Left ventricle myocardium inferior (tissue), 1 donor: Measurements from ENCODE around the gene ACADVL. TPM values are rescaled to one million over a fixed set of nuclear protein-coding genes. Genes with fewer than 3 reads are reported as not detected.

Experiments used
- DNase-seq: peaks from one replicate; pipeline ENCODE4 v3.0.0-alpha.2; 2020
- H3K27ac ChIP-seq: fragments of 200-600 bp; replicated peaks from 2 replicates; pipeline ENCODE4 v1.8.0; 2021
- H3K27me3 ChIP-seq: fragments of 200-600 bp; 2 replicates; pipeline ENCODE4 v1.8.0; 2021; ENCODE audit warnings: low read depth
- H3K36me3 ChIP-seq: fragments of 200-600 bp; 2 replicates; pipeline ENCODE4 v1.8.0; 2021
- H3K4me1 ChIP-seq: fragments of 200-600 bp; 2 replicates; pipeline ENCODE4 v1.8.0; 2021
- H3K4me3 ChIP-seq: fragments of 200-600 bp; 2 replicates; pipeline ENCODE4 v1.8.0; 2021; ENCODE audit warnings: mild to moderate bottlenecking, moderate library complexity
- H3K9me3 ChIP-seq: fragments of 200-600 bp; replicated peaks from 2 replicates; pipeline ENCODE4 v1.8.0; 2021
- intact Hi-C: fragments of 100-400 bp; cut with micrococcal nuclease; formaldehyde crosslinking; loops from one replicate; pipeline ENCODE4 v1.11.0; 2022
- total RNA-seq: library from RNA; stranded (reverse); fragmentation: NEBNext Ultra II Directional; extraction: Animal tissue kit (Norgen Biotek cat#: 25700); gene quantifications from one replicate; pipeline ENCODE4 v1.2.1, GENCODE V29; 2021
- TF ChIP-seq, protein P1 (sequence below): fragments of 200-600 bp; IDR thresholded peaks from 2 replicates; pipeline ENCODE4 v1.8.0; 2021; ENCODE audit warnings: antibody characterized with exemption, mild to moderate bottlenecking, borderline replicate concordance
- donor health status: DM: no; HTN: yes; CAD: no; lungs with severe emphysema.

ACADVL gene
- total RNA-seq, 1 donor from 2014 or later, result 1,845 TPM

DNA sequence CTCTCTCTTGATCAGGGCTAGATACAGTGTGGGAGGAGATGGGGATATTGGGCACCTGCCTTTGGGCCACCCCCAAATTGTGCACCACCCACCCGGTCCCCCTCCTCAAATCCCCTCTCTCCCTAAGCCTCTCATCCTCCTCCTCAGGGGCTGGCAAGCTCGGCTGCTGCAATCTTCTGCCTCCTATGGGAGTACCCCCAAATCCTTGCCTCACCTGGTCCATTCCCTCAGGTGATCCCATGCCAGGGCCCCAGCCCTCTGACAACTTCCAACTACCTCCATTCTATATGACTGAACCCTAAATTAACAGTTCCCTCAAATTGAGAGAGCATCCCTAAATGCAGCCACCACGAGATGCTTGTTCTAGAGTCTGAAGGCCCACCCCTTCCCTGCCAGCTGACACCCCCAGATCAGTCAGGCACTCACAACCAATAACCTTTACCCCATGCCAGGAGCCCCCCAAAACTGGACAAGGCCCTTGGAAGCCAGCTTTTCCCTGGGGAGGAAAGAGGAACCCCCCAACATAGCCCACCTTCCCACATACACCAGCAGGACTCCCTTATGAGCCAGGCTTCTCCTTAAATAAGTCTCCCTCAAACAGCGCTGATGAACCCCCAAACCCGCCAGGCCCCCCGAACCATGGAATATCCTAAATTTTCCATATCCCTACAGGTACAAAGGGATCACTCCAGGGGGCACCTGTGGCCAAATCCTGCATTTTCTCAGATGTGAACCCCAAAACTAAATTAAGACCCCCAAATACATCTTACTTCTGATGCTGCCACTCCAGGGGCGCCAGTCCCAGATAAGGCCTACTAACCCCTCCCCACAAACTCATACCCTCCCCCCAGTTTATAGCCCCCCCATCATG, 3.3 kb upstream of the ACADVL start:
- intact Hi-C loops, result no loop called here
- H3K36me3 ChIP-seq, result peaks cover 9% of the 10 kb centered on the region
- TF ChIP-seq, protein P1, sequence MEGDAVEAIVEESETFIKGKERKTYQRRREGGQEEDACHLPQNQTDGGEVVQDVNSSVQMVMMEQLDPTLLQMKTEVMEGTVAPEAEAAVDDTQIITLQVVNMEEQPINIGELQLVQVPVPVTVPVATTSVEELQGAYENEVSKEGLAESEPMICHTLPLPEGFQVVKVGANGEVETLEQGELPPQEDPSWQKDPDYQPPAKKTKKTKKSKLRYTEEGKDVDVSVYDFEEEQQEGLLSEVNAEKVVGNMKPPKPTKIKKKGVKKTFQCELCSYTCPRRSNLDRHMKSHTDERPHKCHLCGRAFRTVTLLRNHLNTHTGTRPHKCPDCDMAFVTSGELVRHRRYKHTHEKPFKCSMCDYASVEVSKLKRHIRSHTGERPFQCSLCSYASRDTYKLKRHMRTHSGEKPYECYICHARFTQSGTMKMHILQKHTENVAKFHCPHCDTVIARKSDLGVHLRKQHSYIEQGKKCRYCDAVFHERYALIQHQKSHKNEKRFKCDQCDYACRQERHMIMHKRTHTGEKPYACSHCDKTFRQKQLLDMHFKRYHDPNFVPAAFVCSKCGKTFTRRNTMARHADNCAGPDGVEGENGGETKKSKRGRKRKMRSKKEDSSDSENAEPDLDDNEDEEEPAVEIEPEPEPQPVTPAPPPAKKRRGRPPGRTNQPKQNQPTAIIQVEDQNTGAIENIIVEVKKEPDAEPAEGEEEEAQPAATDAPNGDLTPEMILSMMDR, result no peak
- DNase-seq, result no peak
- H3K9me3 ChIP-seq, result no peaks in the 10 kb centered on the region
- peak overlapping the region; percentile 98 for H3K27ac ChIP-seq
- no peaks in the 10 kb centered on the region for H3K27me3 ChIP-seq
- H3K4me3 ChIP-seq, result peak overlapping the region; percentile 81
- peaks cover 84% of the 10 kb centered on the region for H3K4me1 ChIP-seq

DNA sequence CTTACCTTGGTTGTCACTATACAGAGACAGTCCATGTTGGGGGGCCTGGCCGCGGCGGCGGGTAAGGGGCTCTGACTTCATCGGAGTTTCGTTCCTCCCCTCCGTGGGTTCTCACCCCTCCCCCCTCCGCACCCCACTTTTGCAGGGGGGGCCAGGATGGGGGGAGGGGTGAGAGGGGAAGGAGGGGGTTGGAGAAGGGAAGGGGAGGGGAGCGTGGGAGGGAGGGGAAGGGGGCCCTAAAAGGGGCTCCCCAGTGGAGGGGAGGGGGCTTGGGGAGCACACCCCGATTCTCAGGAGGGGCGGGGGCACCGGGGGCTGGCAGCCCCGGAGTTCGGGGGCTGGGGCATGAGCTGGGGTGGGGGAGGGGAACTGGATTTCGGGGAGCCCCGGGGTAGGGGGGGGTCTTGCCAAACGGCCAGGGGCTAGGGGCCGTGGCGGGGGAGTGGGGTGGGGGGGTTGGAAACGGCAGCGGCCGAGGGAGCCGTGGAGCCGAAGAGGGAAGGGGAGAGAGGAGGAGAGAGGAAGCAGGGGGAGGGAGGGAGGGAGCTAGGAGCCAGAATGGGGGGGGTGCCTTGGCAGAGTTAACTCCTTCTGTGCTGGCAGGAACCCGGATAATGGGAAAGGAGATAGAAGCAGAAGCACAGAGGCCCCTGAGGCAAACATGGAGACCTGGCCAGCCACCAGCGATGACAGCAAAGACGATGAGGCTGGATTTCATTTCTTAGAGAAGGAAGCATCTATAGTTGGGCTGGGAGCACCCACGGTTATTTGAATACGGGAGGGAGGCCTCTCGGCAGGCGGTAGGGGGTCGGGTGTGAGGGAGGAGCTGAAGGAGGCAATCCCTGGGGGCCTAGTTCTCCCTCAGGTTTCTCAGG, 2.4 kb upstream of the ACADVL start:
- intact Hi-C loops, result no loop called here
- H3K4me3 ChIP-seq, result peak overlapping the region; percentile 81
- H3K27me3 ChIP-seq, result no peaks in the 10 kb centered on the region
- H3K27ac ChIP-seq, result peak overlapping the region; percentile 98
- peaks cover 85% of the 10 kb centered on the region for H3K4me1 ChIP-seq
- peaks cover 18% of the 10 kb centered on the region for H3K36me3 ChIP-seq
- peak; percentile 60 for DNase-seq
- TF ChIP-seq, protein P1, result no peak
- H3K9me3 ChIP-seq, result no peaks in the 10 kb centered on the region

DNA sequence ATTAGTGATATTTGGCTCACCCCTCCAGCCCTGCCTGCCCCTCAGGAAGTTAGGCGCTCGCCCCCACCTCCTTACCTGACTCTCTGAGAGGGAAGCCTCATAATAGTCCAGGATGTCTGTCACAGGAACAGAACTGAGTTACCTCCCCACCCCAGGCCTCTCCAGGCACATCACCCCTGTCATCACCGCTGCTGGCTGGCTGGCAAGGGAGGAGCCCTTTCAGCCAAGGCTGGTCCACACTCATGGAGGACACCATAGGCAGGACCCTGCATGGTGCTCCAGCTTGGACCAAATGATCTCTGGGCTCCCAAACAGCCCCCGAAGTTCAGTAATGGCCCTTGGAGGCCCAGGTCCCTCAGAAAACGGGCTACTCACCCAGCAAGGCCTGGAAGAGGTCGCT, 1.6 kb upstream of the ACADVL start:
- intact Hi-C loops, result no loop called here
- Histone ChIP-seq H3K27me3 (no peaks in the 10 kb centered on the region), H3K27ac (peak overlapping the region; percentile 98), H3K9me3 (no peaks in the 10 kb centered on the region), H3K4me1 (peaks cover 93% of the 10 kb centered on the region), H3K4me3 (peak overlapping the region; percentile 81), H3K36me3 (peaks cover 26% of the 10 kb centered on the region)
- TF ChIP-seq, protein P1, result no peak
- DNase-seq, result no peak

DNA sequence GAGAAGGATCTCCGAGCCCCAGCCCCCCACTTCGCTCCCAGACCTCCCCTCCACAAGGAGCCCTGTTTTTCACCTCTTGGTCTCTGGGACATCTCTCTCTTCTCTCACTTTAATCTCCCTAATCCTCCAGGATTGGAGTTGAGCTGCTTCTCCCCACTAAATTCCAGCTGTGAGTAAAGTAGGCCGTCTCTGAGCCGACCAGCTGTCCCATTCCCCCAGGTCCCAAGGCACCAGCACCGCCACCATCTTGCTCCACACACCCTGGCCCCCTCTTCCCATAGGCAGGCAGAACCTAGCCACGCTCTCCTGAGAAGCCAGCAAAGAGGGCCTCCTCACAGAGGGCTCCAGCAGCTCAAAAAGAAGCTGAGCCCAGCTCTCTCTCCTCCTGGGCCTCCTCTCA, 980 bp upstream of the ACADVL start:
- no peak for DNase-seq
- TF ChIP-seq, protein P1, result no peak
- Histone ChIP-seq H3K36me3 (peaks cover 32% of the 10 kb centered on the region), H3K9me3 (no peaks in the 10 kb centered on the region), H3K4me1 (peaks cover 97% of the 10 kb centered on the region), H3K4me3 (no peak overlapping the region), H3K27ac (peak overlapping the region; percentile 98), H3K27me3 (no peaks in the 10 kb centered on the region)
- intact Hi-C loops, result no loop called here

DNA sequence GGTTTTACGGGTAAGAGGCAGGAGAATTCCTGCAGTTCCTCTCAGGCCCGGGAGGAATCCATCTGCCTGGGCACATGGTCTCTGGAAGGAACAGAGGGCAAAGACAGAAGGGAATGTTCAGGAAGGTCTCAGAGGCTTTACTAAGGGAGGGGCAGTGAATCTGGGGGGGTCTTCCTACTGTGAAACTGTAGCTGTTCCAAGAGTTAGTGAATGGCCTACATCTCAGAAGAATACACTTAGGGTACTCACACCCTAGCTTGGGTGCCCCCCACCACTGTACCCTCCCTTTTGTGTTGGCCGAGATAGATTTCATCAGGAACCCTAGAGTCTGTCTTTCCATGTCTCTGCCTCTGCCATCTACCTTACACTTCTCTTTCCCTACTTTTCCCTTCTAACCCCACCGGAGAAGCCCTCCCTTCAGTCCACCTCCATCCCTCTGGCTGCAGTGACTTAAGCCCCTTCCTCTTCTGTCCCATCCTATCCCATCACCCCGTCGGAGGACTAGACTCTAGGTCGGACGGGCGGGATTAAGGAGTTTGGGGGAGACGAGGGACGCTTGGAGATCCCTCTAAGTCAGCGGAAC, 418 bp upstream of the ACADVL start:
- Histone ChIP-seq H3K9me3 (no peaks in the 10 kb centered on the region), H3K36me3 (peaks cover 38% of the 10 kb centered on the region), H3K27ac (peak overlapping the region; percentile 98), H3K4me3 (peak overlapping the region; percentile 85), H3K27me3 (no peaks in the 10 kb centered on the region), H3K4me1 (peaks cover 97% of the 10 kb centered on the region)
- TF ChIP-seq, protein P1, result no peak
- no peak for DNase-seq
- intact Hi-C loops, result no loop called here
